ENCODE measurements around the gene ZNF782. TPM values are rescaled to one million over a fixed set of nuclear protein-coding genes. Genes with fewer than 3 reads are reported as not detected.
"Not testable (repeated sequence)": the region's sequence is repeated elsewhere in the genome, so short reads cannot be mapped to it uniquely, and the experiment has no call there.

Gene ZNF782
- total RNA-seq, 1 experiment from 2014 or later, result 6.0 TPM

DNA sequence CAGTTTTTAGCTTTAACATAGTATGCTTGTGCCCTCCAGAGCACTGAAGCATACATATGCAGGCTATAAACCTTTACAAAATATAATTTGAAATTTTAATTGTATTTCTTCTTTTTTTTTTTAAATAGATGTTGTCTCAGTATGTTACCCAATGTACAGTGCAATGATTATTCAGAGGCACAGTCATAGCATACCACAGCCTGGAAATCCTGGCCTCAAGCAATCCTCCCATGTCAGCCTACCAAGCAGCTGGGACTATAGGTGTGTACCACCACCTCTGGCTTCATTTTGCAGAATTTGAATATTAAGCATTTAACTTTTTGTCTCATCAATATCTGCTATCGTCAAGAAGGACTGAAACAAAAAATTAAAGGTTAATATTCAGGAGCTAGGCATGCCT lies 16.9 kb upstream of the ZNF782 start:
- no peaks in the 10 kb centered on the region for H3K27me3 Mint-ChIP-seq (ENCODE audit: insufficient read depth, unreplicated experiment)
- intact Hi-C loops (cut with micrococcal nuclease), result no loop called here

DNA sequence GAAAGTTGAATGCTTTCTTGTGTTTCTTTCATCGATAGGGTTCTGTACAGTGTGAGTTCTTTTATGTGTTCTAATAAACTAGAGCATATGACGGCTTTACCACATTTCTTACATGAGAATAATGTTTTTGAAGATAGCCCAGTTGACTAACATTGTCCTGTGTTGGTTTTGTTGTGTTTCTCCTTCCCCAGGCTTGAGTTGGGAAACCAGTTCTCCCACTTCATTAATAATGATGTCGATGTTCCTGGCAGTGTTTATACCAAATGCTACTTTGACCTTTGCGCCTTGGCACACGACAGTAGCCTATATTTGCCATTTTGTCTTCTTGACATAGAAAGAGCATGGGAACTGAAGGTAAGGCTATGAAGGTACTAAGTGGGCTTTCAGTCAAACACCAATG lies 14.4 kb upstream of the ZNF782 start:
- Mint-ChIP-seq H3K36me3 (ENCODE audit: insufficient read depth, unreplicated experiment) (no peaks in the 10 kb centered on the region), H3K4me1 (ENCODE audit: insufficient read depth, unreplicated experiment) (no peaks in the 10 kb centered on the region), H3K4me3 (ENCODE audit: unreplicated experiment) (no peak overlapping the region), H3K9me3 (ENCODE audit: unreplicated experiment) (peaks cover 8% of the 10 kb centered on the region), H3K27me3 (ENCODE audit: insufficient read depth, unreplicated experiment) (no peaks in the 10 kb centered on the region), H3K27ac (ENCODE audit: low read depth, unreplicated experiment) (no peak overlapping the region)
- BruUV-seq (replicated peaks), result no TSS peak
- no peak for DNase-seq (ENCODE audit: unreplicated experiment)
- POLR2A ChIA-PET, result interaction anchor here (10.5 kb wide), 1 partner anchor 10 kb away, joined by 124 read pairs; no protein-coding TSS in a partner anchor
- CTCF ChIA-PET, result interaction anchor here (9.9 kb wide), 1 partner anchor 10 kb away, joined by 81 read pairs; no protein-coding TSS in a partner anchor
- intact Hi-C loops (cut with micrococcal nuclease), result no loop called here
- TF ChIP-seq, protein P1, sequence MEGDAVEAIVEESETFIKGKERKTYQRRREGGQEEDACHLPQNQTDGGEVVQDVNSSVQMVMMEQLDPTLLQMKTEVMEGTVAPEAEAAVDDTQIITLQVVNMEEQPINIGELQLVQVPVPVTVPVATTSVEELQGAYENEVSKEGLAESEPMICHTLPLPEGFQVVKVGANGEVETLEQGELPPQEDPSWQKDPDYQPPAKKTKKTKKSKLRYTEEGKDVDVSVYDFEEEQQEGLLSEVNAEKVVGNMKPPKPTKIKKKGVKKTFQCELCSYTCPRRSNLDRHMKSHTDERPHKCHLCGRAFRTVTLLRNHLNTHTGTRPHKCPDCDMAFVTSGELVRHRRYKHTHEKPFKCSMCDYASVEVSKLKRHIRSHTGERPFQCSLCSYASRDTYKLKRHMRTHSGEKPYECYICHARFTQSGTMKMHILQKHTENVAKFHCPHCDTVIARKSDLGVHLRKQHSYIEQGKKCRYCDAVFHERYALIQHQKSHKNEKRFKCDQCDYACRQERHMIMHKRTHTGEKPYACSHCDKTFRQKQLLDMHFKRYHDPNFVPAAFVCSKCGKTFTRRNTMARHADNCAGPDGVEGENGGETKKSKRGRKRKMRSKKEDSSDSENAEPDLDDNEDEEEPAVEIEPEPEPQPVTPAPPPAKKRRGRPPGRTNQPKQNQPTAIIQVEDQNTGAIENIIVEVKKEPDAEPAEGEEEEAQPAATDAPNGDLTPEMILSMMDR (IDR thresholded peaks at IDR 0.05; ENCODE audit: unreplicated experiment), result no peak

More for the DNA sequence above, 16.9 kb upstream of the ZNF782 start:
- ChIA-PET CTCF (interaction anchor here (0.6 to 9.9 kb wide), 3 partner anchors 9 to 516 kb away, joined by 3 to 81 read pairs (median 3); no protein-coding TSS in a partner anchor), POLR2A (interaction anchor here (0.5 to 10.5 kb wide), 5 partner anchors 12 to 192 kb away, joined by 3 to 124 read pairs (median 4); partner anchors contain the start of gene ZNF782)
- Mint-ChIP-seq H3K9me3 (ENCODE audit: unreplicated experiment) (no peaks in the 10 kb centered on the region), H3K36me3 (ENCODE audit: insufficient read depth, unreplicated experiment) (no peaks in the 10 kb centered on the region), H3K4me1 (ENCODE audit: insufficient read depth, unreplicated experiment) (peaks cover 22% of the 10 kb centered on the region), H3K27ac (ENCODE audit: low read depth, unreplicated experiment) (no peak overlapping the region), H3K4me3 (ENCODE audit: unreplicated experiment) (no peak overlapping the region)
- TF ChIP-seq, protein P1 (IDR thresholded peaks at IDR 0.05; ENCODE audit: unreplicated experiment), result no peak
- BruUV-seq (replicated peaks), result no TSS peak
- DNase-seq (ENCODE audit: unreplicated experiment), result peak; percentile 40

DNA sequence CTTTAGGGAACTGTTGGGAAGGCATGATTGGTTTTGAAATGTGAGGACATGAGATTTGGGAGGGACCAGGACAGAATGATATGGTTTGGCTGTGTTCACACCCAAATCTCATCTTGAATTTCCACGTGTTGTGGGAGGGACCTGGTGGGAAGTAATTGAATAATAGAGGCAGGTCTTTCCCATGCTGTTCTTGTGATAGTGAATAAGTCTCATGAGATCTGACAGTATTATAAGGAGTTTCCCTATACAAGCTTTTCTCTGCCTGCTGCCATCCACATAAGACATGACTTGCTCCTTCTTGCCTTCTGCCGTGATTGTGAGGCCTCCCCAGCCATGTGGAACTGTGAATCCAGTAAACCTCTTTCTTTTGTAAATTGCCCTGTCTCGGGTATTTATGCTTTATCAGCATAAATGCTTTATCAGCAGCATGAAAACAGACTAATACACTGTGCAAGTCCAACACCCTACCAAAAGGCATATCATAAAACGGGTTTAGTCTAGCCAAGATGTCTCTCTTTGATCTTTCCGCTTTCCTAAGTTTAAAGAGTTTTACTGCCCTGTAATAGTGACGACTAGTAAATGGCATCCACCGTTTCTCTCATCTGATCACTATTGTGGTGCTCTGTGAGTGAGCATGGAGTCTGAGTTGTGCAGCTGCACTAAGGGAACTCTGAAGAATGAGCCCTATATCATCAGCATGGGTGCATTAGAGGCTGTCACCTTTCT lies 12.9 kb upstream of the ZNF782 start:
- no TSS peak for BruUV-seq (replicated peaks)
- no peak for DNase-seq (ENCODE audit: unreplicated experiment)
- Mint-ChIP-seq H3K4me1 (ENCODE audit: insufficient read depth, unreplicated experiment) (no peaks in the 10 kb centered on the region), H3K4me3 (ENCODE audit: unreplicated experiment) (no peak overlapping the region), H3K27ac (ENCODE audit: low read depth, unreplicated experiment) (no peak overlapping the region), H3K9me3 (ENCODE audit: unreplicated experiment) (peaks cover 8% of the 10 kb centered on the region), H3K27me3 (ENCODE audit: insufficient read depth, unreplicated experiment) (no peaks in the 10 kb centered on the region), H3K36me3 (ENCODE audit: insufficient read depth, unreplicated experiment) (no peaks in the 10 kb centered on the region)
- ChIA-PET POLR2A (interaction anchor here (10.5 kb wide), 1 partner anchor 8 kb away, joined by 124 read pairs; no protein-coding TSS in a partner anchor), CTCF (no interaction called here)
- intact Hi-C loops (cut with micrococcal nuclease), result no loop called here
- TF ChIP-seq, protein P1 (IDR thresholded peaks at IDR 0.05; ENCODE audit: unreplicated experiment), result no peak

DNA sequence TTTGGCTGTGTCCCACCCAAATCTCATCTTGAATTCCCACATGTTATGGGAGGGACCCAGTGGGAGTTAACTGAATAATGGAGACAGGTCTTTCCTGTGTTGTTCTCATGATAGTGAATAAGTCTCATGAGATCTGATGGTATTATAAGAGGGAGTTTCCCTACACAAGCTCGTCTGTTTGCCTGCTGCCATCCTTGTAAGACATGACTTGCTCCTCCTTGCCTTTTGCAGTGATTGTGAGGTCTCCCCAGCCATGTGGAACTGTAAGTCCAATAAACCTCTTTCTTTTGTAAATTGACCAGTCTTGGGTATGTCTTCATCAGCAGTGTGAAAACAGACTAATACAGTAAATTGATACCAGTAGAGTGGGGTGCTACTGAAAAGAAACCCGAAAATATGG lies 10.9 kb upstream of the ZNF782 start:
- H3K9me3 Mint-ChIP-seq (ENCODE audit: unreplicated experiment); intact Hi-C loops (cut with micrococcal nuclease); H3K4me1 Mint-ChIP-seq (ENCODE audit: insufficient read depth, unreplicated experiment); BruUV-seq (replicated peaks); H3K36me3 Mint-ChIP-seq (ENCODE audit: insufficient read depth, unreplicated experiment); H3K27ac Mint-ChIP-seq (ENCODE audit: low read depth, unreplicated experiment); DNase-seq (ENCODE audit: unreplicated experiment); H3K4me3 Mint-ChIP-seq (ENCODE audit: unreplicated experiment); H3K27me3 Mint-ChIP-seq (ENCODE audit: insufficient read depth, unreplicated experiment): not testable (repeated sequence)
- ChIA-PET POLR2A (interaction anchor here (1.6 kb wide), 1 partner anchor 10 kb away, joined by 11 read pairs; no protein-coding TSS in a partner anchor), CTCF (interaction anchor here (0.6 to 2.0 kb wide), 2 partner anchors 11 to 598 kb away, joined by 3 to 5 read pairs; no protein-coding TSS in a partner anchor)
